Immature natural killer cell (primary cell): ENCODE results near the gene HMOX1. TPM values are rescaled to one million over a fixed set of nuclear protein-coding genes. Genes with fewer than 3 reads are reported as not detected.

ENCODE experiments used
- DNase-seq, 3 donors: peaks; one replicate each; pipeline ENCODE4 v3.0.0; 2022; ENCODE audit warnings: mixed read lengths in 1 of 3
- H3K27ac Mint-ChIP-seq, 6 donors: one replicate each; pipeline ENCODE4 v1.8.0; 2020; ENCODE audit warnings: mixed read lengths in 6 of 6, mild to moderate bottlenecking in 5 of 6, inconsistent platforms in 4 of 6, moderate library complexity in 3 of 6
- H3K27me3 Mint-ChIP-seq, 3 donors: one replicate each; pipeline ENCODE4 v1.8.0; 2020 to 2021; ENCODE audit warnings: low read depth in 3 of 3, mild to moderate bottlenecking in 3 of 3, mixed read lengths in 3 of 3, moderate library complexity in 3 of 3, inconsistent platforms in 1 of 3
- H3K36me3 Mint-ChIP-seq, 3 donors: one replicate each; pipeline ENCODE4 v1.8.0; 2020; ENCODE audit warnings: mixed read lengths in 3 of 3, inconsistent platforms in 2 of 3, mild to moderate bottlenecking in 2 of 3
- H3K4me1 Mint-ChIP-seq, 2 donors: one replicate each; pipeline ENCODE4 v1.8.0; 2020; ENCODE audit warnings: inconsistent platforms in 2 of 2, mild to moderate bottlenecking in 2 of 2, mixed read lengths in 2 of 2, moderate library complexity in 1 of 2
- H3K4me3 Mint-ChIP-seq, 5 donors: one replicate each; pipeline ENCODE4 v1.8.0; 2020; ENCODE audit warnings: mild to moderate bottlenecking in 5 of 5, mixed read lengths in 5 of 5, inconsistent platforms in 3 of 5, moderate library complexity in 3 of 5
- H3K9me3 Mint-ChIP-seq, 6 donors: one replicate each; pipeline ENCODE4 v1.8.0; 2020; ENCODE audit warnings: mild to moderate bottlenecking in 6 of 6, mixed read lengths in 6 of 6, inconsistent platforms in 4 of 6, moderate library complexity in 3 of 6
- polyA plus RNA-seq, 3 donors: library from polyadenylated mRNA; unstranded; fragments of 300-500 nt; fragmentation: Illumina TruSeq; gene quantifications; one replicate each; pipeline ENCODE4 v1.2.3, GENCODE V29; 2021

HMOX1 gene
- polyA plus RNA-seq, 3 donors from 2014 or later: 5.3 to 12.8 (median 11.3) TPM

DNA sequence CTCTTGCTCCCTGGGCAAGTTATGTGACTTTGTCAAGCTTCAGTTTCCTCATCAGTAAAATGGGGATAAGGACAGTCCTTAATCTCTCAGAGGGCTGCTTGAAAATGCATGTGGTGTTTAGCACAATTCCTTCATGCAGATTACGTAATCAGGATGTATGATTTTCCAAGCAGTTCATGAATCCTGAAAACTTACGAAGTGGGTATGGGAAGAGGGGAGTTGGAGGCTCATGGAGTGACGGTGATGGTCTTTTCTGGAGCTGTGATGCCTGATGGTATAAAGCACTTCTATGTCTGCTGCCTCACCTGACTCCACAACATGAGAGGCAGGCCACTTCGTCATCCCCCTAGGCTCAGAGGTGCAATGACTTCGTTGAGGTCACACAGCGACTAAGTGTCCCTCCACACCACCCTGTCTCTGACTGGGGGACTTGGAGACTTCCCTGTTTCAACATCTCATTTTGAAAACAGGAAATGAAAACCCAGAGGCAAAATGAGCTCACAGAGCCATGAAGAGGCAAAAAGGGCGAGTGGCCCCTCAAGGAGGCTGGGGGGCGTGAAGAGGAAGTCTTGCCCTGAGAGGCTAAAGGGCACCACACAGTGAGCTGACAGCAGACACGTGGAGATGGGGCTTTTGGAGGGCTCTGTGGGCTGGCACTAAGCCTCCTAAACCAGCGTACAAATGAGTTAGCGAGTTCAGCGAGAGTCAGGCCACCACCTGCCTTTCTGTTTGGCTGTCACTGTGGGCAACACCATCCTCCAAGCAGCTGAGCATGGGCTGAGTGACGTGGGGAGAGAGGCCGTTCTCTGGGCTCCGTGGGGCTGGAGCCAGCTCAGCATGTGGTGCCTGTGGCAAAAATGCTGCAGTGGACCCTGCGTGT lies 29.1 kb downstream of the HMOX1 start:
- H3K4me3 Mint-ChIP-seq: peak overlapping the region in 1 of 5 donors; percentile 14
- peaks cover 7 to 13% of the 10 kb centered on the region in 2 donors for H3K4me1 Mint-ChIP-seq
- DNase-seq: peak; percentile 27 to 47 (median 29)
- H3K27ac Mint-ChIP-seq: peak overlapping the region; percentile 48 to 84 (median 74)
- H3K36me3 Mint-ChIP-seq: peaks cover 23 to 56% (median 30%) of the 10 kb centered on the region in 3 donors
- H3K27me3 Mint-ChIP-seq: no peaks in the 10 kb centered on the region
- H3K9me3 Mint-ChIP-seq: no peaks in the 10 kb centered on the region

DNA sequence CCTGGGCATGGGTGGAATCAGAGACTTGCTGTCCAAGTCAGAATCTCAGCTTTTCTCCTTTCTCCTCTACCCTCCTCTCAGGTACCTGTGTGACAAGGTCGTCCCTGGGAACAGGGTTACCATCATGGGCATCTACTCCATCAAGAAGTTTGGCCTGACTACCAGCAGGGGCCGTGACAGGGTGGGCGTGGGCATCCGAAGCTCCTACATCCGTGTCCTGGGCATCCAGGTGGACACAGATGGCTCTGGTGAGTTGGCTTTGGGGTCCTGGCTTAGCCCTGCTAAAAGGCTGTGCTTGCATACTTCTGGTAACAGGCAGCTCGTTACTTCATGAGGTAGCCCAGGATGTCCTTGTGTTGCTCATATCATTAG lies 29.8 kb downstream of the HMOX1 start:
- H3K4me3 Mint-ChIP-seq: no peak overlapping the region
- no peaks in the 10 kb centered on the region for H3K9me3 Mint-ChIP-seq
- peaks cover 7 to 13% of the 10 kb centered on the region in 2 donors for H3K4me1 Mint-ChIP-seq
- peak overlapping the region in 5 of 6 donors; percentile 19 to 84 (median 71) for H3K27ac Mint-ChIP-seq
- H3K27me3 Mint-ChIP-seq: no peaks in the 10 kb centered on the region
- DNase-seq: no peak
- peaks cover 26 to 60% (median 30%) of the 10 kb centered on the region in 3 donors for H3K36me3 Mint-ChIP-seq

DNA sequence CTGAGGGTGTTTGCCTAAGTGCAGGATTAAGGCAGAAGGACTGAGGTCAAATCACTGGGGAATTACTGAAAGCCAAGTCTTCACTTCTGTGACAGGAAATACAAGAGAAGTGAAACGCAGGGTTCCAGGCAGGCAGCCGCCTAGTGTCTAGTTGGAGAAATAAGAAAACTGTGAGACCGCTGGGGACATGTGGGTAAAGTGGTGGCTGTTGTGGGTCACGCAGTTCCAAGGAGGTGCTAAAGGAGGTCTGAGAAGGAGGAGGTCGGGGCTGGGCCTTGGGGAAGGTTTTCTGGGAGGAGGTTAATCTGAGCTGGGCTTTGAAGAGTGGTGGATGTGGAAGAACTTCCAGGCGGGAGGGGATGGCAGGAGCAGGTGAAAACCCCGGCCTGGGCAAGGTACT lies 30.2 kb downstream of the HMOX1 start:
- H3K27ac Mint-ChIP-seq: peak overlapping the region; percentile 15 to 84 (median 62)
- no peaks in the 10 kb centered on the region for H3K9me3 Mint-ChIP-seq
- H3K27me3 Mint-ChIP-seq: no peaks in the 10 kb centered on the region
- H3K4me1 Mint-ChIP-seq: peaks cover 7 to 13% of the 10 kb centered on the region in 2 donors
- peaks cover 24 to 64% (median 30%) of the 10 kb centered on the region in 3 donors for H3K36me3 Mint-ChIP-seq
- no peak for DNase-seq
- H3K4me3 Mint-ChIP-seq: no peak overlapping the region

DNA sequence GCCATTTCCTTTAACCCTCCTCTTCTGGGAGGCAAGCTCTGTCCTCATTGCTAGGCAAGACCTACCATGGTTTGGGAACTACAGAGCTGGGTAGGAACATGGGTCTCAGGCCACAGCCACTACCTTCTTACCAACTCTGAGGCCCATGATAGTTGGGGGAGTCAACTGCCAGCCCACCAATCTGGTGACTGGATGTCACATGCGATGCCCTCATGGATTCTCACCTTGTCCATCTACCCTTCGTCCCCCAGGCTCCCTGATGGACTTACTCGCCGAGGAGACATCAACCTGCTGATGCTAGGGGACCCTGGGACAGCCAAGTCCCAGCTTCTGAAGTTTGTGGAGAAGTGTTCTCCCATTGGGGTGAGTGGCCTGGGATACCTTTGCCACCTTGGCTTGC lies 32.7 kb downstream of the HMOX1 start:
- Mint-ChIP-seq H3K4me3 (no peak overlapping the region), H3K4me1 (peaks cover 8 to 13% of the 10 kb centered on the region in 2 donors), H3K36me3 (peaks cover 21 to 57% (median 26%) of the 10 kb centered on the region in 3 donors), H3K27ac (no peak overlapping the region), H3K27me3 (no peaks in the 10 kb centered on the region), H3K9me3 (no peaks in the 10 kb centered on the region)
- no peak for DNase-seq

DNA sequence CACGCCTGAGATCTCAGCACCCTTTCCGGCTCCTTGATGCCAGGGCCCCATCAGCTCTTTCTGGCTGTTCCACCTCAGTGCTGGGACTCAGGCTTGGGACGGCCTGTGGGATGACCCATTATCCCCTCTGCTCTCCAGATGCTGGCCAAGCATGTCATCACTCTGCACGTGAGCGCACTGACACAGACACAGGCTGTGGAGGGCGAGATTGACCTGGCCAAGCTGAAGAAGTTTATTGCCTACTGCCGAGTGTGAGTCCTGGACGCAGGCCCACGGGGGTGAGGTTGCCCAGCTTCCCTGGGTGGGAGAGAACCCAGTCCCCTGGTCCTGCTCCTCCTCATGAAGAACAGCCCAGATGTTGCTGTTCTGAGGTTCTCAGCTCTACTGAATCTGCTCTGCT lies 36.7 kb downstream of the HMOX1 start:
- no peak for DNase-seq
- Mint-ChIP-seq H3K4me1 (peaks cover 0 to 2% of the 10 kb centered on the region in 2 donors), H3K36me3 (peaks cover 21 to 56% (median 24%) of the 10 kb centered on the region in 3 donors), H3K27ac (no peak overlapping the region), H3K27me3 (no peaks in the 10 kb centered on the region), H3K4me3 (no peak overlapping the region), H3K9me3 (no peaks in the 10 kb centered on the region)

DNA sequence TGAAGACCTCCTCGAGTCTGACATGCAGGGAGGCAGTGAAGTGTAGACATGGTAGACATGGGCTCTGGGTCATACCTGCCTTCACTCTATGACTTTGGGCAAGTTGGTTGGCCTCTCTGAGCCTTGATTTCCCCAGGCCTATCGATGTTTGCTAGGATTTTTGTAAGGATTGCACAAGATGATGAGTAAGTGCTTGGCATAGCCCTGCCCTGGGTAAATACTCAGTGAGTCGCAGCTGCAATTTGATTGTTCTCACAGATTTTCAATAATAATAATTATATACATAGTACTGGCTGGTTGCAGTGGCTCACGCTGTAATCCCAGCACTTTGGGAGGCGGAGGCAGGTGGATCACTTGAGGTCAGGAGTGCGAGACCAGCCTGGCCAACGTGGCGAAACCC lies 37.2 kb downstream of the HMOX1 start:
- H3K27ac Mint-ChIP-seq: no peak overlapping the region
- no peak for DNase-seq
- peaks cover 21 to 60% (median 24%) of the 10 kb centered on the region in 3 donors for H3K36me3 Mint-ChIP-seq
- H3K27me3 Mint-ChIP-seq: no peaks in the 10 kb centered on the region
- no peak overlapping the region for H3K4me3 Mint-ChIP-seq
- H3K9me3 Mint-ChIP-seq: no peaks in the 10 kb centered on the region
- peaks cover 0 to 2% of the 10 kb centered on the region in 2 donors for H3K4me1 Mint-ChIP-seq

DNA sequence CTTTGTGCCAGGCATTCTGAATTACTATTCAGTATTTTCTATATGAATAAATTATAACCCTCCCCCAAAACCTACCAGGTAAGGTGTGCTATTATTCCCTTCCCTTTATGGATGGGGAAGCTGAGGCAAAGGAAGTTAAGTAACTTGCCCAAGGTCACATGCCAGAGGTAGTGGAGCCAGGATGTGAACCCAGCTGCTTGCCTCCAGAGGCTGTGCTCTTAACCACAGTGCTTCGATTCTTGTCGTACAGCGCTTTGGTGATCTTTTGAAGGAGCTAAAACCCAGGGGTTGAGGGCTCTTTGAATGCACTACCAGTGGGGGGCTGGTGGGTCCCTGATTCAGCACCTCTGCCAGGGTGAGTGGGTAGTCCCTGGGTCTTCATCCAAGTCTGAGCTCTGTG lies 37.8 kb downstream of the HMOX1 start:
- H3K27ac Mint-ChIP-seq: no peak overlapping the region
- H3K4me1 Mint-ChIP-seq: peaks cover 0 to 2% of the 10 kb centered on the region in 2 donors
- no peak overlapping the region for H3K4me3 Mint-ChIP-seq
- DNase-seq: no peak
- H3K36me3 Mint-ChIP-seq: peaks cover 21 to 59% (median 24%) of the 10 kb centered on the region in 3 donors
- H3K27me3 Mint-ChIP-seq: no peaks in the 10 kb centered on the region
- H3K9me3 Mint-ChIP-seq: no peaks in the 10 kb centered on the region

DNA sequence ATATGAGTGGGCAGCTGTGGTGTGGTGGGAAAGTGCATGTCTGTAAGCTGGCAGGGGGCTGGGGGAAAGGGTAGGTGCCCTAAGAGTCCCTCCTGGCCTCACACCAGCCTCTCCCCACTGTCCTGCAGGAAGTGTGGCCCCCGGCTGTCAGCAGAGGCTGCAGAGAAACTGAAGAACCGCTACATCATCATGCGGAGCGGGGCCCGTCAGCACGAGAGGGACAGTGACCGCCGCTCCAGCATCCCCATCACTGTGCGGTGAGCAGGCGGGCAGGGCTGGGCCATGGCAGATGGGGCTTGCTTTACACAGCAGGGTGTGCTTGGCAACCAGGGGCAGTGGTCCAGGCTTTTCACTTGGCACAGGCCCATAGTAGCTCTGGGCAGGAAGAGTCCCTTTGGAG lies 38.9 kb downstream of the HMOX1 start:
- Mint-ChIP-seq H3K4me1 (peaks cover 0 to 2% of the 10 kb centered on the region in 2 donors), H3K27ac (no peak overlapping the region), H3K4me3 (no peak overlapping the region), H3K9me3 (no peaks in the 10 kb centered on the region), H3K36me3 (peaks cover 21 to 64% (median 24%) of the 10 kb centered on the region in 3 donors), H3K27me3 (no peaks in the 10 kb centered on the region)
- DNase-seq: no peak

DNA sequence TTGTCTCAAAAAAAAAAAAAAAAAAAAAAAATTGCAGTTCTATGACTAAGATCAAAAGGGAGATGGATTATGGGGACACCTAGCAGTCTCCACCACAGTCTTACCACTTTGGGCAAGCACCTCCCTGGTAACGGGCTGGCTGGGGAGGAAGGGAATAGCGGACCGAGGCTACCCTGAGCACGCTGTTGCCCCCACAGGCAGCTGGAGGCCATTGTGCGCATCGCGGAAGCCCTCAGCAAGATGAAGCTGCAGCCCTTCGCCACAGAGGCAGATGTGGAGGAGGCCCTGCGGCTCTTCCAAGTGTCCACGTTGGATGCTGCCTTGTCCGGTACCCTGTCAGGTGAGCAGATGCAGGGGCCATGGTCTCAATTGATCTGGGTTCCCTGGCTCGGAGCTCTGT lies 40.2 kb downstream of the HMOX1 start:
- Mint-ChIP-seq H3K27ac (no peak overlapping the region), H3K4me3 (no peak overlapping the region), H3K4me1 (peaks cover 0 to 2% of the 10 kb centered on the region in 2 donors), H3K36me3 (peaks cover 17 to 62% (median 26%) of the 10 kb centered on the region in 3 donors), H3K27me3 (peaks cover 0 to 1% (median 0%) of the 10 kb centered on the region in 3 donors), H3K9me3 (no peaks in the 10 kb centered on the region)
- no peak for DNase-seq

DNA sequence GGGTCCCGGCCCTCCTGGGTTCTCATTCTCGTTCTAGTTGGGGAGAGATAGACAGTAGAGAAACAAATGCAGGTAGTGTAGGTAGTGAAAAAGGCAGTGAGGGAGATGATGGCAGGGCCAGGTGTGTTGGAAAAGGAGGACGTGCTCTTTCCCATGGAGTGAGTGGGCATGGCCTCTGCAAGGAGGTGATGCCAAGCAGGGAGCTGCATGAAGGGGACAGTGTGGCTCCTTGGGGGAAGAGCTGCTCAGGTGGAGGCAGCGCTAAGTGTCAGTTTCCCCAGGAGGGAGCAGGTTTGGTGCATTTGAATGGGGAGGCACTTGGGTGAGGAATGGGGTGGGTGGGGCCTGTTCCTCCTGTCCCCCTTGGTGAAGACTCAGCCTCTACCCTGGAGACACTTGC lies 41.2 kb downstream of the HMOX1 start:
- Mint-ChIP-seq H3K4me1 (peaks cover 2 to 5% of the 10 kb centered on the region in 2 donors), H3K27ac (peak overlapping the region in 2 of 6 donors; percentile 6 to 22), H3K36me3 (peaks cover 9 to 52% (median 16%) of the 10 kb centered on the region in 3 donors), H3K9me3 (no peaks in the 10 kb centered on the region), H3K27me3 (peaks cover 0 to 2% (median 0%) of the 10 kb centered on the region in 3 donors), H3K4me3 (no peak overlapping the region)
- no peak for DNase-seq

DNA sequence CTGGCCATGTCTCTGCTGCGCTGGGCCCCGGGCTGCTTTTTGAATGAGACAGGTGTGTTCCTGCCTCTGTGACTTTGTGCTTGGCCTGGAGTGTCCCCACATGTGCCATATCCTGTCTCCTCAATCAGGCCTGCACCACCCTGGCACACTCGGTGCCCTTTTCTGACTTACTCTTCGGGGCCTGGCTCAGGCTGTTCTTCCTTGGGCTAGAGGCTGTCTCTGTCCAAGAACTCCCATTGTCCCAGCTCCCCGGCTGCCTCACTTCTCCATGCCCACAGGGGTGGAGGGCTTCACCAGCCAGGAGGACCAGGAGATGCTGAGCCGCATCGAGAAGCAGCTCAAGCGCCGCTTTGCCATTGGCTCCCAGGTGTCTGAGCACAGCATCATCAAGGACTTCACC lies 42.0 kb downstream of the HMOX1 start:
- Mint-ChIP-seq H3K9me3 (no peaks in the 10 kb centered on the region), H3K27me3 (peaks cover 0 to 2% (median 0%) of the 10 kb centered on the region in 3 donors), H3K36me3 (peaks cover 6 to 48% (median 15%) of the 10 kb centered on the region in 3 donors)

DNA sequence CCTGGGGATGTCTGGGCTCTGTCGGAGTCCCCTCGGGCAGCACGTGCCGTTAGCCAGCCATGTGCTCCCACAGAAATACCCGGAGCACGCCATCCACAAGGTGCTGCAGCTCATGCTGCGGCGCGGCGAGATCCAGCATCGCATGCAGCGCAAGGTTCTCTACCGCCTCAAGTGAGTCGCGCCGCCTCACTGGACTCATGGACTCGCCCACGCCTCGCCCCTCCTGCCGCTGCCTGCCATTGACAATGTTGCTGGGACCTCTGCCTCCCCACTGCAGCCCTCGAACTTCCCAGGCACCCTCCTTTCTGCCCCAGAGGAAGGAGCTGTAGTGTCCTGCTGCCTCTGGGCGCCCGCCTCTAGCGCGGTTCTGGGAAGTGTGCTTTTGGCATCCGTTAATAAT lies 43.2 kb downstream of the HMOX1 start:
- H3K9me3 Mint-ChIP-seq: no peaks in the 10 kb centered on the region
- no peak overlapping the region for H3K27ac Mint-ChIP-seq
- no peak for DNase-seq
- peaks cover 2 to 5% of the 10 kb centered on the region in 2 donors for H3K4me1 Mint-ChIP-seq
- H3K36me3 Mint-ChIP-seq: peaks cover 5 to 46% (median 15%) of the 10 kb centered on the region in 3 donors
- H3K27me3 Mint-ChIP-seq: peaks cover 0 to 2% (median 0%) of the 10 kb centered on the region in 3 donors
- H3K4me3 Mint-ChIP-seq: no peak overlapping the region

More for the DNA sequence above, 42.0 kb downstream of the HMOX1 start:
- no peak for DNase-seq
- no peak overlapping the region for H3K4me3 Mint-ChIP-seq
- no peak overlapping the region for H3K27ac Mint-ChIP-seq
- peaks cover 2 to 5% of the 10 kb centered on the region in 2 donors for H3K4me1 Mint-ChIP-seq

DNA sequence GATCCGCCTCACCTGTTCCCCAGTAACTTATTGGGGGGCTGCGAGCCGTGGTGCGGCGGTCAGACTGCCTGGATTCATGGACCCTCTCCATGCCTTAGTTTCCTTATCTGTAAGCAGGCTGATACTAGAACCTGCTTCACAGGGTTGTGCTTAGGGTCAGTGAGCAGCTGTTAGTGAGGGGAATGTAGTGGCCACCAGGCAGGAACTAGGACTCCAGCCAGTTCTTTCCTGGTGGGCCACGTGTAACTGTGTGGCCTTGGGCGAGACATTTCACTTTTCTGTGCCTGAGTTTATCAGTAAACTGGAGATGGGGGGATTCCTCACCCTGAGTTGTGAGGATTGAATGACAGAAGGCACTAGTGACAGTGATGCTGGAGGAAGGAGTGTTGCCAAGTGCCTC lies 43.9 kb downstream of the HMOX1 start:
- no peaks in the 10 kb centered on the region for H3K9me3 Mint-ChIP-seq
- no peak overlapping the region for H3K4me3 Mint-ChIP-seq
- peaks cover 0 to 2% (median 0%) of the 10 kb centered on the region in 3 donors for H3K27me3 Mint-ChIP-seq
- peaks cover 5 to 46% (median 15%) of the 10 kb centered on the region in 3 donors for H3K36me3 Mint-ChIP-seq
- peak overlapping the region in 1 of 6 donors; percentile 43 for H3K27ac Mint-ChIP-seq
- peaks cover 2 to 5% of the 10 kb centered on the region in 2 donors for H3K4me1 Mint-ChIP-seq
- DNase-seq: no peak

DNA sequence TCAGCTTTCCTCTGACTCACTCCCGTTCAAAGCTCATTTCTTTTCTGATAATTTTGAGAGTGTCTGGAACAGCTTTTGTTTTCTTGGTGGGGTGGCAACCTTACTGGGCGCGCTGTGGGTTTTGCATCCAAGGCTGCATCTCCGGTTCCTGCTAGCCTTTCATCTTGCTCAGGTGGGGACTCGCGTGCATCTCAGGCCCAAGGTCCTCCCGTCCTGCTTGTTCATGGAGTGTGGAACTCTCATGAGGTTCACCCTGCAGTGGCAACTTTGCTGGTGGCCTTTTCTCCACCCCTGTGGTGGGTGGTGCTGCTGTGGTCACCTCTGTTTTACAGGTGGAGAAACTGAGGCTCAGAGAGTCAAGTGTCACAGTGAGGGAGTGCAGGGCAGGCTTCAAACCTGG lies 44.6 kb downstream of the HMOX1 start:
- peak overlapping the region in 2 of 6 donors; percentile 24 to 39 for H3K27ac Mint-ChIP-seq
- H3K9me3 Mint-ChIP-seq: no peaks in the 10 kb centered on the region
- H3K4me1 Mint-ChIP-seq: peaks cover 2 to 5% of the 10 kb centered on the region in 2 donors
- no peak for DNase-seq
- no peak overlapping the region for H3K4me3 Mint-ChIP-seq
- H3K27me3 Mint-ChIP-seq: peaks cover 0 to 2% (median 0%) of the 10 kb centered on the region in 3 donors
- H3K36me3 Mint-ChIP-seq: peaks cover 5 to 40% (median 15%) of the 10 kb centered on the region in 3 donors
